Karpas-422 (cell line): ENCODE results near the gene FADS2. TPM values are rescaled to one million over a fixed set of nuclear protein-coding genes. Genes with fewer than 3 reads are reported as not detected.
"Not testable (repeated sequence)": the region's sequence is repeated elsewhere in the genome, so short reads cannot be mapped to it uniquely, and the experiment has no call there.

Experiments
- DNase-seq: peaks from one replicate; pipeline ENCODE4 v3.0.0-alpha.2; 2015
- H2AFZ ChIP-seq: fragments of 200-600 bp; sonication (generic); 2 replicates; pipeline ENCODE4 v1.6.1; 2014; ENCODE audit warnings: antibody characterized with exemption, low read length, mixed read lengths
- H3K27ac ChIP-seq: fragments of 200-600 bp; sonication (generic); 2 replicates; pipeline ENCODE4 v1.5.1; 2014; ENCODE audit warnings: mild to moderate bottlenecking, low read length, moderate library complexity
- H3K27me3 ChIP-seq: fragments of 200-600 bp; sonication (generic); 2 replicates; pipeline ENCODE4 v1.6.1; 2014; ENCODE audit warnings: low read length, mixed read lengths
- H3K36me3 ChIP-seq: fragments of 200-600 bp; sonication (generic); 2 replicates; pipeline ENCODE4 v1.6.1; 2014; ENCODE audit warnings: low read length, mixed read lengths; ENCODE audit not compliant: insufficient read depth
- H3K4me1 ChIP-seq: fragments of 200-600 bp; sonication (generic); 2 replicates; pipeline ENCODE4 v1.6.1; 2014; ENCODE audit warnings: mild to moderate bottlenecking, low read length, mixed read lengths
- H3K4me2 ChIP-seq: fragments of 200-600 bp; sonication (generic); 2 replicates; pipeline ENCODE4 v1.6.1; 2014; ENCODE audit warnings: low read length, low read depth, mild to moderate bottlenecking; ENCODE audit not compliant: poor library complexity, severe bottlenecking
- H3K4me3 ChIP-seq: fragments of 200-600 bp; sonication (generic); 2 replicates; pipeline ENCODE4 v1.5.1; 2014; ENCODE audit warnings: mild to moderate bottlenecking, antibody characterized with exemption, low read length, mixed read lengths
- H3K79me2 ChIP-seq: fragments of 200-600 bp; sonication (generic); 2 replicates; pipeline ENCODE4 v1.6.1; 2014; ENCODE audit warnings: mild to moderate bottlenecking, low read length, mixed read lengths
- H3K9ac ChIP-seq: fragments of 200-600 bp; sonication (generic); 2 replicates; pipeline ENCODE4 v1.6.0; 2014; ENCODE audit warnings: low read length
- H3K9me2 ChIP-seq: fragments of 200-600 bp; sonication (generic), shearing (Covaris generic); replicated peaks from 2 replicates; pipeline ENCODE4 v1.6.0; 2014; ENCODE audit warnings: mild to moderate bottlenecking, low read length, moderate library complexity; ENCODE audit not compliant: insufficient read depth
- H3K9me3 ChIP-seq: fragments of 300-700, 200-600 bp; sonication (generic); 2 replicates; pipeline ENCODE4 v1.6.1; 2014; ENCODE audit warnings: low read length, mixed read lengths
- H4K20me1 ChIP-seq: fragments of 200-600 bp; sonication (generic); 2 replicates; pipeline ENCODE4 v1.6.1; 2014; ENCODE audit warnings: mild to moderate bottlenecking, antibody characterized with exemption, low read length, low read depth; ENCODE audit not compliant: insufficient read depth
- total RNA-seq: library from RNA; depleted of rRNA; stranded (reverse); fragments of >200 nt; shearing (Covaris generic); gene quantifications from 2 replicates; pipeline ENCODE4 v1.2.3, GENCODE V29; 2014; ENCODE audit warnings: low replicate concordance

FADS2 gene
- total RNA-seq, 1 experiment from 2014 or later, result 75.7 TPM

DNA sequence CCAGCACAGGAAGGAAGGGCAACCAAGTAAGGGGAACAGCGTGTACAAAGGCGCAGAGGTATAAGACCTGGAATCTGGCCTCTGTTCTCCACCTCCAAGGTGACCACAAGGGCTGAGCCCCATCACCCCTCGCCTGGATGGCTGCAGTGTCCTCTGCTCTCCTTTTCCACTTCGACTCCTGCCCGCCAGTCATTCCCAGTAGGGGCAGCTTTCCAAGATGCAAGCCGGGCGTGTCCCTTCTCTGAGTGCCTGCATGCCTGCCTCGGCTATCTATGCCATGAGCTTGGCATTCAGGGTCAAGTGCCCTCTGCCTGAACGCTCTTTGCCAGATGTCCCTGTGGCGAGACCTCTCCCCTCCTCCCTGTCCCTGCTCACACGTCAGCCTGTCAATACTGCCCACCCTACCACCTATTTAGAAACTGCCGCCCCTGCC is 46.3 kb downstream of the FADS2 start:
- no peak for DNase-seq
- H3K27me3 ChIP-seq, result no peaks in the 10 kb centered on the region
- peaks cover 14% of the 10 kb centered on the region for H3K4me1 ChIP-seq
- H2AFZ ChIP-seq, result no peak overlapping the region
- H4K20me1 ChIP-seq, result no peaks in the 10 kb centered on the region
- no peaks in the 10 kb centered on the region for H3K9me3 ChIP-seq
- no peaks in the 10 kb centered on the region for H3K9me2 ChIP-seq
- no peaks in the 10 kb centered on the region for H3K36me3 ChIP-seq
- no peak overlapping the region for H3K27ac ChIP-seq
- no peak overlapping the region for H3K4me2 ChIP-seq
- H3K4me3 ChIP-seq, result no peak overlapping the region
- H3K79me2 ChIP-seq, result no peaks in the 10 kb centered on the region
- no peak overlapping the region for H3K9ac ChIP-seq

DNA sequence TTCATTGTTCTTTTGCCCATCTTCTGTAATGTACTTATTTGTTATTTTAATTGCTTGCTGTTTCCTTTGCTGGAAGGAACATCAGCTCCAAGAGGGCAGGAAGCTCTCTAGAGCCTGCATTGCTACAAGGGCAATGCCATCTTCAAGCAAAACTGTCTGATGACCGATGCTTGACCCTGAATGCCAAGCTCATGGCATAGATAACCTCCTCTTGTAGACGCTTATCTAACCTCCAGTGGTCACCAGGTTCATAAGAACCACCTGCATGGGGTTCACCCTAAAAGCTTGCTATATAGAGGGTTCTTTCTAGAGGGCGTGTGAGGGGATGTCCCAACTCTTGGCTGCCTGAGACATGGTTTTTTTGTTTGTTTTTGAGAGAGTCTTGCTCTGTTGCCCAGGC is 46.8 kb downstream of the FADS2 start:
- no peak overlapping the region for H3K9ac ChIP-seq
- H4K20me1 ChIP-seq, result no peaks in the 10 kb centered on the region
- H3K9me3 ChIP-seq, result no peaks in the 10 kb centered on the region
- no peaks in the 10 kb centered on the region for H3K9me2 ChIP-seq
- no peaks in the 10 kb centered on the region for H3K36me3 ChIP-seq
- no peak for DNase-seq
- H3K4me2 ChIP-seq, result no peak overlapping the region
- H3K27me3 ChIP-seq, result no peaks in the 10 kb centered on the region
- no peak overlapping the region for H3K27ac ChIP-seq
- H3K79me2 ChIP-seq, result no peaks in the 10 kb centered on the region
- H2AFZ ChIP-seq, result no peak overlapping the region
- peaks cover 18% of the 10 kb centered on the region for H3K4me1 ChIP-seq
- no peak overlapping the region for H3K4me3 ChIP-seq

DNA sequence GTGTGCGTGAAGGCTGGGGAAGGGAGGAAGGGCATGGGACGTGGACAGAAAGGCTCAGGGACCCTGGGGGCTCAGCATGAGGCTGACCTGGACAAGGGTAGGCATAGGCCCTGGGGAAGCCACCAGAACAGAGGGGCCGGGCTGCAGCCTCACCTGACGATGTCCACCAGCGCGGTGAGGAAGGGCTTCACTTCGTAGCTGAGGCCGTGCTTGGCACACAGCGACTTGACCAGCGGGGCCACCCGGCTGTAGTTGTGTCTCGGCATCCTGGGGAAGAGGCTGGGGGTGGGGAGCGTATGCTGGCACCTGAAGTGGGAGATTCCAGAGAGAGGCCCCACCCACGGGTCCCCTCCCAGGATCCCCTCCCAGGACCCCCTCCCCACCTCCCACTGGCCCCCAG is 47.6 kb downstream of the FADS2 start:
- Histone ChIP-seq H2AFZ (no peak overlapping the region), H3K27me3 (no peaks in the 10 kb centered on the region), H3K4me1 (peaks cover 22% of the 10 kb centered on the region), H3K36me3 (no peaks in the 10 kb centered on the region), H3K9me3 (no peaks in the 10 kb centered on the region), H3K4me2 (no peak overlapping the region), H3K9me2 (no peaks in the 10 kb centered on the region), H3K79me2 (no peaks in the 10 kb centered on the region), H3K4me3 (no peak overlapping the region), H3K9ac (no peak overlapping the region), H3K27ac (no peak overlapping the region), H4K20me1 (no peaks in the 10 kb centered on the region)
- no peak for DNase-seq

DNA sequence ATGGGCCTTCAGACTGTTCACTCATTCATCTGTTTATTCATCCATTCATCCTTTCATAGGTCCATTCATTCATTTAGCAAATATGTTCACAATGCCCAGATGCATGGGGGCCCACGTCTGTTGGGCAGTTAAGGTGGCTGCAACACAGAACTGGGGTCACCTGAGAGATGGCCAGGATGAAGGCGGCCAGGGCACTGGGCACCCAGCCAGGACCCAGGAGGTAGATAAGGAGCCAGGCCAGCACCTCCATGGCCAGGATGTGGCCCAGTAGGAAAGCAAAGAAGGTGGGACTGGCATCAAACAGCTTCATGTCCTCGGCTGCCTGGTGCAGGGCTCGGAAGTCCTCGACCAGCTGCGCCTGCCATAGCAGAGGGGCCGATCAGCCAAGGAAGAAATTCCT is 51.1 kb downstream of the FADS2 start:
- no peaks in the 10 kb centered on the region for H3K9me2 ChIP-seq
- H3K79me2 ChIP-seq, result no peaks in the 10 kb centered on the region
- H3K4me2 ChIP-seq, result peak overlapping the region; percentile 85
- H3K9ac ChIP-seq, result peak overlapping the region; percentile 70; the same call in 1 of the 2 replicates
- H3K27ac ChIP-seq, result no peak overlapping the region
- H3K4me3 ChIP-seq, result peak overlapping the region; percentile 66; the same call in 1 of the 2 replicates
- H3K36me3 ChIP-seq, result no peaks in the 10 kb centered on the region
- H3K27me3 ChIP-seq, result no peaks in the 10 kb centered on the region
- DNase-seq, result no peak
- no peaks in the 10 kb centered on the region for H3K9me3 ChIP-seq
- no peaks in the 10 kb centered on the region for H4K20me1 ChIP-seq
- peaks cover 26% of the 10 kb centered on the region for H3K4me1 ChIP-seq
- no peak overlapping the region for H2AFZ ChIP-seq

DNA sequence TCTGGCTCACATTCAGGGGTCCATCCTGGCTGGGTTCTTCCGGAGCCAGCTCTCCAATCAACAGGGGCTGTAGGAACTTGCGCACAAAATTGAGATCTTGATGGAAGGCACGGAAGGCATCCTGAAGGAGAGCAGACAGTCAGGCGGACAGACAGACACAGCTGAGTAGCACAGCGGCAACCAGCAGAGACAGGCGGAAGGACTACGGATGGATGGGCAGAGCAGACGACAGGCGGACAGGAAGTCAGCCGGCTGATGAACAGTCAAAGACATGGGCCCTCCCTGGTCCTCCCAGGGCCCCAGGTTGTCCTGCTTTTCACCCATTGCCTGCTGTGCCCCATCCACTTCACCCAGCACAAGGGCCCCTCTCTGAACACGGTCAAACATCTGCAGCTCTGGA is 51.9 kb downstream of the FADS2 start:
- no peaks in the 10 kb centered on the region for H3K9me3 ChIP-seq
- no peaks in the 10 kb centered on the region for H3K27me3 ChIP-seq
- peak overlapping the region; percentile 92 for H2AFZ ChIP-seq
- H3K79me2 ChIP-seq, result no peaks in the 10 kb centered on the region
- no peaks in the 10 kb centered on the region for H3K9me2 ChIP-seq
- peak; percentile 83 for DNase-seq
- peaks cover 26% of the 10 kb centered on the region for H3K4me1 ChIP-seq
- H3K36me3 ChIP-seq, result no peaks in the 10 kb centered on the region
- peak overlapping the region; percentile 70 for H3K9ac ChIP-seq
- peak overlapping the region; percentile 85 for H3K4me2 ChIP-seq
- peak overlapping the region; percentile 66 for H3K4me3 ChIP-seq
- no peaks in the 10 kb centered on the region for H4K20me1 ChIP-seq
- H3K27ac ChIP-seq, result peak overlapping the region; percentile 64

GRCh38 chr11:61880454-61880853 is 52.4 kb downstream of the FADS2 start:
- Histone ChIP-seq H2AFZ (peak overlapping the region; percentile 92), H3K9me2 (no peaks in the 10 kb centered on the region), H3K79me2 (no peaks in the 10 kb centered on the region), H4K20me1 (no peaks in the 10 kb centered on the region), H3K4me2 (peak overlapping the region; percentile 85), H3K4me3 (peak overlapping the region; percentile 66), H3K9ac (peak overlapping the region; percentile 70), H3K27me3 (no peaks in the 10 kb centered on the region), H3K36me3 (no peaks in the 10 kb centered on the region), H3K4me1 (peaks cover 26% of the 10 kb centered on the region), H3K9me3 (no peaks in the 10 kb centered on the region), H3K27ac (peak overlapping the region; percentile 64)
- DNase-seq, result peak; percentile 89

DNA sequence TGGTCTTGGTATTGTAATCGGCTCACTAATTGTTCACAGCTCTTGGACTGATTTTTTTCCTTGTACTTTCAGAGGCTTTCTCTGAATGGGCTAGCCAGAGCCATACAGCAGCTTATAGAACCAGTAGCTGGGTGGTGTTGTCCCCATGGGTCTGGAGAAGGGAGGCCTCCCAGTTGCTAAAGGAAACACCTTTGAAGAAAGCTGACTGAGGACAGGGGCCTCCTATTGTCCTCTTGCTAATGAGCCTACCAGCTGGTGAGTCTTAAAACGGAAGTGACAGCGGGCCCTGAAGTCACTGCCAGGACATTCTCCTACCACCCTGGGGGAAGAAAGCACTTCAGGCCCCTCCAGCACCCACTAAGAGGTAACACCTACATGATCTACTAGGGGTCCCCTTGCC is 53.3 kb downstream of the FADS2 start:
- no peaks in the 10 kb centered on the region for H3K9me2 ChIP-seq
- peaks cover 26% of the 10 kb centered on the region for H3K4me1 ChIP-seq
- no peaks in the 10 kb centered on the region for H3K79me2 ChIP-seq
- H2AFZ ChIP-seq, result no peak overlapping the region
- 0 out of 2 replicates have a peak overlapping the region, but pooled peaks have one; percentile 43 for H3K27ac ChIP-seq
- H3K27me3 ChIP-seq, result no peaks in the 10 kb centered on the region
- H3K36me3 ChIP-seq, result no peaks in the 10 kb centered on the region
- H3K4me3 ChIP-seq, result no peak overlapping the region
- peak overlapping the region; percentile 18; the same call in 1 of the 2 replicates for H3K9ac ChIP-seq
- H4K20me1 ChIP-seq, result no peaks in the 10 kb centered on the region
- DNase-seq, result no peak
- H3K4me2 ChIP-seq, result peak overlapping the region; percentile 85
- H3K9me3 ChIP-seq, result no peaks in the 10 kb centered on the region

- H3K9me2 ChIP-seq, H3K9ac ChIP-seq, H3K4me2 ChIP-seq, H3K27ac ChIP-seq, H2AFZ ChIP-seq, DNase-seq, H3K9me3 ChIP-seq, H4K20me1 ChIP-seq, H3K79me2 ChIP-seq, H3K27me3 ChIP-seq, H3K36me3 ChIP-seq, H3K4me3 ChIP-seq: not testable (repeated sequence)
- peaks cover 26% of the 10 kb centered on the region for H3K4me1 ChIP-seq
Observed at GRCh38 chr11:61882267-61882666, 54.2 kb downstream of the FADS2 start.

DNA sequence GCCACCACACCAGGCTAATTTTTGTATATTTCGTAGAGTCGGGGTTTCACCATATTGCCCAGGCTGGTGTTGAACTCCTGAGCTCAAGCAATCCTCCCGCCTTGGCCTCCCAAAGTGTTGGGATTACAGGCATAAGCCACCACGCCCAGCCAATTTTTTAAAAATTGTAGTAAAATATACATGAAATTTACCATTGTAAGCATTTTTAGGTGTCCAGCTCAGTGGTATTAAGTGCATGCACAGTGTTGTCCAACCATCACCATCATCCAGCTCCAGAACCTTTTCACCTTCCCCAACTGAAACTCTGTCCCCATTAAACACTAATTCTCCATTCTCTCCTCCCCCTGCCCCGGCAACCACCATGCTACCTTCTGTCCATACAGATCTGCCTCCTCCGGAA is 54.8 kb downstream of the FADS2 start:
- H2AFZ ChIP-seq, result no peak overlapping the region
- H3K27me3 ChIP-seq, result no peaks in the 10 kb centered on the region
- no peak overlapping the region for H3K27ac ChIP-seq
- H3K9me2 ChIP-seq, result no peaks in the 10 kb centered on the region
- H3K79me2 ChIP-seq, result no peaks in the 10 kb centered on the region
- H3K9ac ChIP-seq, result no peak overlapping the region
- H3K9me3 ChIP-seq, result no peaks in the 10 kb centered on the region; the same call in 1 of the 2 replicates
- no peaks in the 10 kb centered on the region for H3K36me3 ChIP-seq
- no peak overlapping the region for H3K4me3 ChIP-seq
- peaks cover 26% of the 10 kb centered on the region for H3K4me1 ChIP-seq
- no peaks in the 10 kb centered on the region for H4K20me1 ChIP-seq
- H3K4me2 ChIP-seq, result no peak overlapping the region
- DNase-seq, result no peak
